Measurements from ENCODE around the gene RGS14.

- TF ChIP-seq CTCF (IDR thresholded peaks at IDR 0.05) (no peak), POLR2A (IDR thresholded peaks at IDR 0.05) (no peak)
Observed at GRCh38 chr5:177314376-177315342, 43.1 kb upstream of the RGS14 start.

Data from lower leg skin (tissue), 3 donors.